Stimulated activated CD8-positive, alpha-beta memory T cell treated with anti-CD3 and anti-CD28 coated beads, Interleukin-7, amount 100 ng/mL, for 24 hours (primary cell): ENCODE results near the gene PTPRT.

Experiments
- DNase-seq: peaks from one replicate; pipeline ENCODE4 v3.0.0-alpha.2; 2020; ENCODE audit warnings: low read depth

The PTPRT gene

DNA sequence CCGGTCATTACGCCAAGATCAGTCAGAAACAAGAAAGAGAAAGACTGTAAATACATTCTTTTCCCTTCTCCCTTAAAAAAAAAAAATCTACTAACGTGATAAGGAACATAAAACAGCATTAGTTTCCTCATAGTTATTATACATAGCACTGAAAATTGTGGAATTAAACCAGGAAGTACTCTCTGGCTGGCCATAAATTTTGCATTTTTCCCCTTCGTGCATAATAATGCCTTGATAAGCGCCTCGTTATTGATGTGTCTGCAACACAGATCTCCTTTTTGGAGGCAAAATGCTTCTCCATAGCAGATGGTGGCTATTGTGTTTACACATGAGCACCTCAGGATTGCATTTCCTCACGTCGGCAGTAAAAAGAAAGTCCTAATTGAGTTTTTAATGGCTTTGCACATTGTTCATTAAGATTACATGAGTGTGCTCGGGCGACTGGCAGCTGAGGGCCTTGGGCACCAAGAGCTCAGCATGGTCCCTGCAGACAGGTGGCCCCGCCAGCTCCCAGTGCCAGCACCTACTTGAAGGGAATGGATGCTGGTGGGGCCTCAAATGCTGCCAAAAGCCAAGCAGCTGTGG is 394.5 kb downstream of the PTPRT start:
- no peak for DNase-seq

DNA sequence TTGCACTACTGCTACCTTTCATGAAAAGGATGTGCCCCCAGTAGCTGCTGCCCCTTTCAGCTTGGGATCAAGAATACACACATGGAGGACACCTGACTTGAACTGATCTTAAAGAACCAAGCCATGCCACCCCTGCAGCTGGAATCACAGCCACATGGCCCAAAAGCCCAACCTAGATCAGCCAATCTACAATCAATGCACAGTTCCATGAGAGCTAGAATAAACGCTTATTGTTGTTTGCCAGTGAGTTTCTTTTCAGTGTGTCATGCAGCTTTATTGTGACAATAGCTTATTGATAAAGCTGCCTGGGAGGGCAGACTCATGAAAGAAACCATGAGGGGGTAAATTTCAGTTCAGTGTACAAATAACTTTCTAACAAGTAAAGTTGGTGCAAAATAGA is 397.7 kb downstream of the PTPRT start:
- no peak for DNase-seq

DNA sequence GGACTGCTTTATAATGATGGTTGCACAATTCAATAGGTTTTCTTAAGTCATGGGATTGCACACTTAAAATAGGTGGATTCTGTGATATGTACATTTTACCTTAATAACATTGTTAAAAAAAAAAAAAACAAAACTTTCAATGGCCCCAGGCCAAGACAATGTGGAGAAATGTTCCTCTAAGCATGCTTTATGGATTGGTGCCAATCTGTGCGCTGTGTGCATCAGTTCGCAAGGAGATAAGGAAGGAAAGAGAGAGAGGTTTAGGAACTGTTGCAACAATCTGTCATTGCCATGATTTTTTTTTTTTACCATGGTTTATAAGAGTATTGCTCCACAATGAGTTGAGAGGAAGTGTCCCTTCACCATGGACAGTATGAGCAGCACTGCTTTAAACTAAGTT is 399.6 kb downstream of the PTPRT start:
- DNase-seq = no peak

DNA sequence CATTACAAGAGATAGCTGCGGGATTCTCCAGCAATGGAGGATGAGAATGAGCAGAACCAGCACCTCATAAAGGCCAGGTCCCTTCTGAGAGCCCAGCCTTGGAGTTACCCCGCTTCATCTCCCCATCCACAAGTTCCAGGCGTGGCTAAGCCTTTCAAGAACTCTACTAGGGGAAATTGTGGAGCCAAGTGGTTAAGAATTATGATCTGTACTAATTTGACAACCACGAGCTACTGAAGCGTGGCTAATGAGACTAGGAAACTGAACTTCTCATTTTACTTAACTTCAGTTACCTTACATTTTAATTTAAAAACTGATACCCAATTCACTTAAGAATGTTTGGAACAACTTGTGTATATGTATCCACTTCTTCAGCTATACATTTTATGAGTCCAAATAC is 401.0 kb downstream of the PTPRT start:
- no peak for DNase-seq

DNA sequence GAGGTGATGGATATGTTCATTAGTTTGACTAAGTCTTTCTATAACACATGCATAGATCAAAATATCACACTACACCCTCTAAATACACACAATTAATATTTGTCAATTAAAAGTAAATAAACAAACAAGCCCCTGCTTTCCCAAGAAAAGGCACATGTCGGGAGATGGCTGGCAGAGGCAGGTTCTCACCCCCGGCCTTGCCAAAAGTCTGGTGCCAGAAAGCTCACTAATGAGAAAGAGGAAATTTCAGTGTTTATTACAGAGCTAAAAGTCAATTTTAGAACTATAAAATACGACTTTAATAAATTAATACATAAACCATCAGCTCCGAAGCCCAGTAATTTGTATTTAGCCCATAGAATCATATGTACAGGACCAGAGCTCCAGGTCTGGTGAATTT is 404.7 kb downstream of the PTPRT start:
- no peak for DNase-seq

DNA sequence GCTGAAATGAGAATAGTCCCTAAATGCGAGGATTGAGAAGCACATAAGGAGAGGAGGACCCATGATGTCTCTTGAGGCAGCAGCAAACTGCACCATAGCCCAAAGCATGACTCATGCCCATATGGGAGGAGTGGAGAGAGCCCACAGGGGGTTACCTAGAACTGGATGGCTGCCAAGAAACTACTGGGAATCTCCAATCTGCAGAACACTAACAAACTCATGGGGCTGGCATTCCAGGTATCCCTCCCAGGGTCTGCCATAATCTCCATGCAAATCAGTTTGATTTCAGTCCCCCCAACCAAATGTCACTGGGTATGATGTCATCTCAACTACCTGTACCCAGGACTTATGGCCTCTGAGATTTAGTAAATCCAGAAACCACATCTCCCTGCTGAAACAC is 410.5 kb downstream of the PTPRT start:
- DNase-seq = no peak

DNA sequence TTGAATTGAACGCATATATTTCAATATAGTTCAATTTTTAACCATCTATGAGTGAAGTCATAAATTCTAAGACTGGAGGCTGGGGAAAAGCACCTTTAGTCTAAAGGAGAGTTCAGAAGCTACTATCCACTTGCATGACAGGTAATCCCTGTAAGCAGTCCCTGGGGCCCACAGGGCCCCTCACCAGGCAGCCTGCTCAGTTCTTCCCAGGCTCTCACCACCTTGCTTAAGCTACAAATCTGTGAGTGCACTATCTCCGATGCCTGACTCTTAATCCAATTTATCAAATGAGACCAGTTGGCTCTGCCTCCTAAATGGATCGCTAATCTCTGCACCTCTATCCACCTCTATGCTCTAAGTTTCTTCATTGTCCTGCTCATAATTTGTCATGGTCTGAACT is 413.8 kb downstream of the PTPRT start:
- DNase-seq = no peak

DNA sequence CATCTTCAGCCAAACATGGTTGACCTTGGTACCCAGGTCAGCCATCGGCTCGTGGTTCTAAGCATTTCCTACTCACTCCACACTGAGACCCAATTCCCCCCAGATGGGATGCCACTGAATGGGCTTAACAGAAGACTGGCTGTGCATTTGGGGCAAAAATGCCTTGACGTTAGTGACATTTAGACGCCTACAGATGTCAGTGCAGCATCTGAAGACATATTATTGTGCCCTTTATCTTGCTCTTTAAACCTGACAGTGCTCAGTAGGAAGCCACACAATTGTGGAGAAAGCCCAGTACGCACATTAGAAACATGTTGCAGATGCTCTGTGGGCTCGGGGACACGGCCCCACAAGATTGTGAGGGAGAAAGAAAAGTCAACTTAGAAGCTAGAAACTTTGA is 414.7 kb downstream of the PTPRT start:
- no peak for DNase-seq

DNA sequence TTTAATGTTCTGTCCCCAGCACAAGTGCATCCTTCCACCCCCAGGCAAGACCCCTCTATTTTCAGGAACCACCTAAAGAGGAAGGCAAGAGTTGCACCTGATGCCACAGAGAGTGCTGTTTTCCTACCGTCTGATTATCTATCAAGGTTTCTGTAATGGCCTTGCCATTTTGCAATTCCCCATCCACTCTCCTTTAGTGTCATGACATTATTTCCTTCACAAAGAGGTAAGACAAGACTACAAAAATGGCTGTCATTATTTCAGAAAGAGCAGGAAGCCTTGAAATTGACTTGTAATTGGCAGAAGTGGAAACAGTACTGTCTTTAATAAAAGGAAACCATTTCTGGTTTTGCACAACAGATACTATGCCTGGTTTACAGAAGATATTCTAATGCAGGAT is 426.7 kb downstream of the PTPRT start:
- no peak for DNase-seq

DNA sequence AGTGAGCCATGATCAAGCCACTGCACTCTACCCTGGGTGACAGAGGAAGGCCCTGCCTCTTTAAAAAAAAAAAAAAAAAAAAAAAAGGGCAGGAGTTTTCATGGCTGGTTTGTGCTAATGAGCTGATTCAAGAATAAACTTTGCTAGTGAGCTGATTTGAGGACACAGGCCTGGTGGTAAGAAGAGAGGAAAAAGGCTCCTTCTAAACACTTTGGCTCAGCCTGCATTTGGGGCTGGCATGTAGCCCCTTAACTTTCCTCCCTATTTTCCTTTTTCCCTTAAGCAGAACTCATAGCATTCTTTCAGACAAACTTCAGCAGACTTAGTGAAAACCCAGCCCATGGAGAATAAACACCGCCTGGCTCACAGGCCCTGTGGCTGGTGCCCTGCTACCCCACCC is 432.7 kb downstream of the PTPRT start:
- DNase-seq = no peak

DNA sequence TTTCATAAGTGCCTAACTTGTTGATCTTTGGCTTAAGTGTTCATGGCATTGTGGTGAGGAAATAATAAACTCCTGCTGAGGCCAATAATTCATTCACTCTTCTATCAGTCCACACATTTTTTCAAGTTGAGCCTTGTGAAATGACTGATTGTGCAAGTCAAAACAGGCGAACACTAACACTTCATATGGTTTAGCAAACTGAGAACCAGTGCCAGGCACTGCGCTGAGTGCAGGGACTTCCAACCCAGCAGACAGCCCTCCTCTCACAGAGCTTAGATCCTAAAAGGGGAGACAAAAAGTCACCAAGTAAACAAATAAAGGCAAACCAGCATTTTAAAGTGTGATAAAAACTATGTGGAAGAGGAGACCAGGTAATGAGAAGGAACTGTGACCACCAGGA is 435.0 kb downstream of the PTPRT start:
- no peak for DNase-seq

DNA sequence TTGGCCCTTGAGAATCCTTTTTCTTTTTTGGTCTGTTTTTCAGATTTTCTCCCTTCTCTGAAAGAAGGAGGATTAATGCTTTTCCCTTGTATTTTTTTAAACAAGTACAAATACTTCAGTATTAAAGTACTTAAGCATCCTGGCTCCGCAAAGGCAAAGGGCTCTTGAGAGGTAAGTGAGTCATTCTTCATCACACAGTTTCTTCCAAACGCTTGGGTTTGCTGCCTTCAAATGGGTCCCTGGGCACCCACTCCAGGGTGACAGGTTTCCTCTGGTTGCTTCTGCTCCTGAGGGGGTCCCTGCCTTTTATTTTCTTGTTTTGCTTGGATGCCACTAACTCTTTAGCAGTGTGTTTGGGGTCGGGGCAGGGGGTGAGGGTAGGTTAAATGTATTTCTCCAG is 437.1 kb downstream of the PTPRT start:
- no peak for DNase-seq

DNA sequence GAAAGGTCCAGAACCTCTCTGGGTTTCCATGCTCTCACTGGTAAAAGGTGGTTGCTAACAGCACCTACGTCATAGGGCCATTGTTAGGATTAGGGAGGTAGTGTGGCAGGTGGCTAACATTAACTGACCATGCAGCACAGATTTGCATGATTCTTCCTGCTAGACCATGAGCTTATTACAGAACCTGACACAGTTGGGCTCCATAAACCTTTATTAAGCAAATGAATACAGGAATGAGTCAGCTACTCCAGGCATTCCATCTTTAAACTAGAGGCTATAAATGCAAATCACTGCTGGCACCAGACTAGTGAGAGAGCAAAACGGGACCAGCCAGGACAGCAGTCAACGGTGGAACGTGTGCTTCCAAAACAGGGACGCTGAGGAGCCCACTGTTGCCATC is 440.1 kb downstream of the PTPRT start:
- no peak for DNase-seq

DNA sequence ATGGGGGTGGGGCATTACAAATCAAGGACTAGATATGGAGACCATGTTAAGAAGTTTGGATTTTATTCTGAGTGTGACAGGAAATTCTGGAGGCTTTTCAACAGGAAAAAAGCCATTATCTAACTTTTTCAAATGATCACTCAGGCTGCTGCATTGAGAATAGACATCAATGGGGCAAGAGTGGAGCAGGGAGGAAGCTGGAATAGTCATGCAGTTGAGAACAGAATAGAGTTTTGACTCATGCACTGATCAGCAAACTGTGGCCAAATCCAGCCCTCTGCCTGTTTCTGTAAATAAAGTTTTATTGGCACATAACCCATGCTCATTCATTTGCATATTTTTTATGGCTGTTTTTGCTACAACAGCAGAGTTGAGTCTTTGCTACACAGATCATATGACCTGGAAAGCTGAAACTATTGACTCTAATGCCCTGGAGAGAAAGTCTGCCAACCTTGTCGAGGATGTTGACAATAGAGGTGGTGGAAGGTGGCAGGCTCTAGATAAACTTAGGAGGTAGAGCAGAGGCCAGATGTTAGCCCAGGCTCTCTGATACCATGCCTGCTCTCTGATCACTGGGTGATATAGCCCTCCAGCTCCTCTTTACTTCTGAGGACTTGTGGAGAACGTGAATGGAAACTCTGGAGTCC is 441.8 kb downstream of the PTPRT start:
- no peak for DNase-seq

DNA sequence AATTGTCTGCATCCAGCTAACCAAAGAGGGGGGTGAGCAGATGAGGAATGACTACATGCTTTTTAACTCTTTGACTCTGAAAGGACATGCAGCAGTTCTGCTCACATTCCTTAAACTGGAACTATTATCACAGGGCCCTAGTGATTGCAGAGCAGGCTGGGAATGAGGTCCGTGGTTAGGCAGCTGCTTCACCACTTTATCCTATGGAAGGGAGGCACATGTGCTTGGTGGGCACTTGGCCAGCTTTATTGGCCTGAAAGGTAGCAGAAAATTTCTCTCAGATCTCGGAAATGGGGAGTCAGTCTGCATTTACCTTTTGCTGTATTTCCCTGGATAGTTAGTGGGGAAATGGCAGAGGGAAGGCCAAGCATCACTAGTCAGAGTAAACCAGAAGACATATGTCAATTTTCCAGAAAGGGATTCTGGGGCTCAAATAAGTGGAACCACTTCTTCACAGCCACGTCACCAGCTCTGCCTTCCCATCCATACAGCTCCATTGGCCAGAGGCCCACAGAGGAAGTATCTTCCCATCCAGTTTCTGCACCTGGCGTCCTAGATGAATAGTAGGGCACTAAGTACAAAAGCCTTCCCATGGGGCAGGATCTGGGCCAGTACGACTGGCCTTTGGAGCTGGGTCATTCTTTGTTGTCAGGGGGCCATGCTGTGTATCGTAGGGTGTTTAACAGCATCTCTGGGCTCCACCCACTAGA is 444.8 kb downstream of the PTPRT start:
- DNase-seq = no peak

DNA sequence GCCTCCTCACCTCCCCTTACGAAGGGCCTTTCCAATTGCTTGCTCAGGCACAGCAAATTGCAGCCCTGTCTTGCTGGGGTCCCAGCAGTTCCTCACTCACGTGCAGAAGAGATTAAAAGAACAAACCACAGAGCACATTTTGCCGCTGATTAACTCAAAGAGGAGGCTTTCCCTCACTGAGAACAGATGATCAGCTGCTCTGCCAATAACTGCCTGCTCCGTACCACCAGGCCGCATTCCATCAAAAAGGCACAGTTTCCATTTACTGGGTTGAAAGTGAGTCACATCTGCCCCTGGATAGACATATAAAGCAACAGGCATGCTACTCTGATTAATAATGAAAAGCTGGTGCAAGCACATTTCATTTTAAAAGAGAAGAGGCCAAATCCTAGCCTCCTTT is 446.8 kb downstream of the PTPRT start:
- no peak for DNase-seq

DNA sequence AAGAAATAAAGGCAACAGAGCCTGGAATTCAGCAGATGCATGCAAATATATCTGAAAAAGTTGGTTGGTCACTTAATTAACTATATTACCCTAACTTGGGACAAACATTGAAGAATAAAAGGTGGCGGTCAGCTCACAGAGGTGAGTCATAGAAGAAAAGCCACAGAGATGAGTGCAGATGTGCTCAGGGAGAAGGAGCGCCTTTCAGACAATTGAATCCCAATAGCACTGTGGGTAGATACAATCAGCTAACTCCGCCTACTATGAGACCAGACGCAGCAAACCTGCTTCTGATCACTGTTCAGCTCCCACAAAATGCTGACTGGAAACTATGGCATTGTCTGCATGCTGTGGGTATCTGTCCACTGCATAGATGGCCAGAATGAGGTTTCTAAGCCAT is 447.8 kb downstream of the PTPRT start:
- no peak for DNase-seq

DNA sequence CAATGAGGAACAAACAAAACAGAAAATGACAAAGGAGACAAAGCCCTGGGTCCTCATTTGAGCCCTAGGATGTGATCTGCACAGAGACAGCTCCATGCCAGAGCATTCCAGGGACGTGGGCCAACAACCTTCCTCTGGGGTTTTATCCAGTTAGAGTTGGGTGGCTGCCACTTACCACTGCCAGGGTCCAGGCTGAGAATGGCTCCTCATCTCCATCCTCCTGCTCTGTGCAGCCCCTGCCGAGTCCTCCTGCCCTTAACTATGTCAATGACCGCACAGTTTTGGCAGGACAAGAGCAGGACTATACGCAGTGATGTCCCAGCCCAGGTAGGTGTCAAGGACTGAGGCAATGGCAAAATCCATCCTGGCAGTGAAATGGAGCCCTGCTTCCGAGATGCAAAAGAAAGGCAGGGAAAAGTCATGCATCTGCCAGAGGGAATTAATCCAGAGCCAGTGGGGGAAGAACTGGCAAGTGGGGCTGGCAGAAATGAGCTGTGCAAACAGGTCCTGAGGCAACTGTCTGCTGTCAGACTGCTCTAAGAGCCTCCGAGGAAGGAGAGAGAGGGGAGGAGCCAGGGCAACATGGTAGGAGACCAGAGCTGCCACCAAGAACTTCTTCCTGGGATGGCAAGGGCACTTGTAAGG is 449.4 kb downstream of the PTPRT start:
- DNase-seq = no peak

DNA sequence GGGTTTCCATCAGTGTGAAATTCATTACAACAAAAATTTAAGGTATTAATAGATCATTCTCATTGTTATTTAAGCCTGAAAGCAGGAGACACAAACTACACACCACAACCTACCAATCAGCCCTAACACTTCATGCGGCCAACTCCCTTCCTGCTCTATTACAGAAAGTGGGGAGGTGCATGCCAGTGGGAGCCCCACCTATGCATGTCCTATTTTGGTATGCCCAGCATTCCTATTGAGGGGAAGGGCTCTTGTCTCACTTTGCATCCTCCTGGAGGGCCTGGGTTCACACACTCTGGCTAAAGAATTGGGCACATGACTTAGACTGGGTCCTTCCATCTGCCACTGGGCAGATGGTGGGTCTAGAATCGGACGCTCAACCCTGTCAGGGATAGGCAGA is 450.0 kb downstream of the PTPRT start:
- DNase-seq = no peak

DNA sequence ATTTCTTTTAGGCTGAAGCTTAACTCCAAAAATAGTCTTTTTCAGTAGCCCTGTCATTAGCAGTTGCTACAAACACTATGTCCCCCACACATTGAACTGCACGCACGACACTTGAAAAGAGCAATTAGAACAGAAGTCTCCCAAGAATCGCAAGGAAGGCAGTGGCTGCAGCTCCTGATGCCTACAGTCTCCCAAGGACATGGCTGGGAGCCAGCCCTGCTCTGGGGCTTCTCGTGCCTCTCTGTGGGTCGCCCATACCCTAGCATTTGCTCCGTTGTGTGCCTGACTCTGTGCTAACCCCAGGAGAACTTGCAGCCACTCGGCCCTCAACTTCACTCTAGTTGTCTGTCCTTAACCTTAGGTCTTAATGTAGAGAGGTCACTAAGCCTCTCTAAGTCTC is 454.2 kb downstream of the PTPRT start:
- no peak for DNase-seq

DNA sequence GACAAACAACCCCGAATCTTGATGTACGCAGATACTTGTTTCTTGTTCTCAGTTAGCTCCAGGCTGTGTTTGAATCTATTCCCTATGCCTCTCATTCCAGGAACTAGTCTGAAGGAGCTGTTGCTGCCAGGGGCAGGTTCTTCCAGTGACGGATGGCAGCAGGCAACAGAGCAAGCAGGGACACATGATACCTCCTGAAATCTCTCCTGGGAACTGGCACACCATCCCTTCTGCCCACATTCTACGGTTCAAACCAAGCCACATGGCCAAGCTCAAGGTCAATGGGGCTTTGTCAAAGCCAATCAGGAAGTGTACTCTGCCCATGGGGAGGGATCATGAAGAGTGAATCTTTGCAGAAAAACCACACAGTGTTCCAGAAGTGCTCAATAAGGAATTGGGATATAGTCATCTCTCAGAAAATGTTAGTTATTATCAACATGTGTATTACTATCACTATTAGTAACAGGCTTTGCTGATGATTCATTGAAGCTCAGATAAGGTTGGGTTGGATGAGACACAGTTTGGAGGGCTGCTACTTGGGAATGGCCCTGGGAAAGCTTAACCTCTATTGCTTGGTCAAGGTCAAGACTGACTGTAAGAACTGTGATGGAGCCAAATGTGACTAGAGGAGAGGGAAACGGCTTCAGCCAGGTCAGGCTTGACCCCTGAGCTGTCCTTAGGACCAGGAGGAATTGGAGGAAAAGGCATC is 454.9 kb downstream of the PTPRT start:
- no peak for DNase-seq

DNA sequence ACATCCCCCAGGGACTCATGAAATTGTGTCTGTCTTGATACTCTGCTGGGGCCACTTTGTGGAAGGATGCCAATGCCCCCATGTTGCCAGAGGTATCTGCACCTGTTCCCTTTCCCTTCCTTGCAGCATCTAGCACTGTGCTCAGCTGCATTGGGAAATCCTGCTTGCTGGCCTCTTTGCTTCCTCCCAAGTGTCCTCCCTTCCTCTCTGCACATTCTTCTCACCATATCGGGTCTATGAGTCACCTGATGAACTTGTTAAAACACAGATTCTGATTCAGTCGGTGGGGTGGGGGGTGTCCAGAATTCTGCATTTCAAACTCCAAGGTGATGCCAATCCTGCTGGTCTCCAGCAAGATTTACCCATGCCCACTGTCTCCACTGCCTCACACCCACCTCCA is 467.8 kb downstream of the PTPRT start:
- no peak for DNase-seq
